SK-N-MC (cell line): Measurements from ENCODE around the gene METTL27.
"Not testable (repeated sequence)": the region's sequence is repeated elsewhere in the genome, so short reads cannot be mapped to it uniquely, and the experiment has no call there.

Experiments used
- DNase-seq: peaks from one replicate; pipeline ENCODE4 v3.0.0-alpha.2; 2011; ENCODE audit warnings: low read depth, low spot score
- H3K27ac ChIP-seq: fragments of 200-600 bp; sonication (generic); 2 replicates; pipeline ENCODE4 v1.5.1; 2016; ENCODE audit warnings: mixed run types
- H3K36me3 ChIP-seq: fragments of 200-600 bp; sonication (generic); 2 replicates; pipeline ENCODE4 v1.6.1; 2017; ENCODE audit warnings: antibody characterized with exemption, low read length, mixed read lengths; ENCODE audit not compliant: insufficient read depth
- H3K4me3 ChIP-seq: fragments of 200-600 bp; sonication (generic); 2 replicates; pipeline ENCODE4 v1.5.1; 2016
- H3K9ac ChIP-seq: fragments of 200-600 bp; sonication (generic); 2 replicates; pipeline ENCODE4 v1.8.0; 2017; ENCODE audit warnings: mixed run types, mixed read lengths; ENCODE audit not compliant: insufficient read length
- H3K9me3 ChIP-seq: fragments of 200-600 bp; sonication (generic); 2 replicates; pipeline ENCODE4 v1.6.1; 2017; ENCODE audit warnings: low read depth, mild to moderate bottlenecking, antibody characterized with exemption, low read length, moderate library complexity, mixed read lengths
- EZH2 ChIP-seq: fragments of 200-600 bp; sonication (generic); IDR thresholded peaks from one replicate; pipeline ENCODE4 v1.6.1; 2017; ENCODE audit warnings: antibody characterized with exemption
- FOXP2 ChIP-seq: optimal IDR thresholded peaks from 2 replicates; pipeline ENCODE3; 2011; ENCODE audit warnings: mild to moderate bottlenecking, moderate library complexity; ENCODE audit not compliant: insufficient read depth; ENCODE audit errors: extremely low read length, control extremely low read depth
- POLR2AphosphoS5 ChIP-seq: IDR thresholded peaks from 2 replicates; pipeline ENCODE4 v1.6.1; 2012; ENCODE audit warnings: mild to moderate bottlenecking, low read depth, low read length, borderline replicate concordance

The METTL27 gene

DNA sequence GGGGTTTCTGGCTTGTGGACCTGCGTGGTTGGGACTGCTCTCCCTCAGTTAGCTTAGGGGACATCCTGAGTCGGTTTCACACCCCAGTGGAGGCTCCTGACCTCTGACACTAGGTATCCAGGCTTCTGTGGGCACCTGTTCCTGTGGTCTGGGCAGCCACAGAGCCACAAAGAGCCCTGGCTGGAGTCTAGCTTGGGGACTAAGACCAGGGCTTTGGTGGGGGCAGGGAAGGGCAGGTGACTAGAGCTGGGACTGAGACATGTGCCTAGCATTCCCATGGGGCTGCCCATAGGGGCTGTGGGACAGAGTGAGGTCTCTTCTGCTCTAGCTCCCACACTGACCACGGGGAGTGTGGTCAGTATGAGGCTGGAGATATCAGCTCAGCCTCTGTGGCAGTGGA, 14.6 kb upstream of the METTL27 start:
- Histone ChIP-seq H3K9ac (no peak overlapping the region), H3K27ac (no peak overlapping the region), H3K4me3 (no peak overlapping the region), H3K9me3 (no peaks in the 10 kb centered on the region), H3K36me3 (no peaks in the 10 kb centered on the region)
- DNase-seq = no peak
- TF ChIP-seq POLR2AphosphoS5 (no peak), EZH2 (no peak), FOXP2 (no peak)

DNA sequence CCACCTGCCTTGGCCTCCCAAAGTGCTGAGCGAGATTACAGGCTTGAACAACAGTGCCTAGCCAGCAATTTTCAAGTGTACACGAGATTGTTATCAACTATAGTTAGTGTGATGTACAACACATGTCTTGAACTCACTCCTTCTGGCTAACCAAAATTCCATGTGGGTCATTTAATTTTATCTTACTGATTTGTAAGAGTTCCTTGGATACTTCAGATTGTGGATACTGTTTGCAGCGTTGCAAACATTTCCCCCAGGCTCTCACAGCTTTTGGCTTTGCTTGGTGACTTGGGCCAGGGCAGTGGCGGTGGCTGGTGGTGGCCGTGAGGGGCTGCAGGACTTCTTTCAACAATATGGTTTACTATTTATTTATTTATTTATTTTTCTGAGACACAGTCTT, 10.2 kb upstream of the METTL27 start:
- DNase-seq = no peak

DNA sequence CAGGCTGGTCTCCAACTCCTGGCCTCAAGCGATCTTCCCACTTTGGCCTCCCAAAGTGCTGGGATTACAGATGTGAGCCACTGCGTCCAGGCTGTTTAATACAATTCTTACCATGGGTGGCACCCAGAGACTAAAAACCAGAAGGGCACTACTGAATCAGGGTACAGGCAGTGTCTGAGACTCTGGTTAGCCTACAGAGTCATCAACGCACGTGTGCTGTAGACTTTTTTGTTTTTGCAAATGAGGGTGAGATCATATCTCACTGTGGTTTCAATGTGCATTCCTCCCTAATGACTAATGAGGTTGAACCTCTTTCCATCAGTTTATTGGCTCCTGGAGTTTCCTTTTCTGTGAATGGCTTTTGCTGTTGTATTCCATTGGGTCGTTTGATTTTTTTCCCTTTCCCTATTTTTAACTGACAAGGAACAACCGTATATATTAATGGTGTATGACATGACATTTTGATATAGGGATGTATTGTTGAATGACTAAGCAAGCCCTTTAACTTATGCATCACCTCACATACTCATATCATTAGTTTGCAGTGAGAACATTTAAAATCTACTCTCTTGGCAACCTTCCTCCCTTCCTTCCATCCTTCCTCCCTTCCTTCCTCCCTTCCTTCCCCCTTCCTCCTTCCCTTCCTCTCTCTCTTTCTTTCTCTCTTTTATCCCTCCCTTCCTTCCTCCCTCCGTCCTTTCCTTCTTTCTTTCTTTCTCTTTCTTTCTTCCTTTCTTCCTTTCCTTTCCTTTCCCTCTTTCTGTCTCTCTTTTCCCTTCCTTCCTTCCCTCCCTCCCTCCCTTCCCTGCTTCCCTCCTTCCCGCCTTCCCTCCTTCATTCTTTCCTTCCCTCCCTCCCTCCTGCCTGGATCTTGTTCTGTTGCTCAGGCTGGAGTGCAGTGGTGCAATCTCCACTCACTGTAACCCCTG, 9.4 kb upstream of the METTL27 start:
- DNase-seq = peak; percentile 34
- H3K36me3 ChIP-seq = no peaks in the 10 kb centered on the region
- TF ChIP-seq POLR2AphosphoS5 = no peak
- TF ChIP-seq FOXP2 = no peak
- no peak for TF ChIP-seq EZH2
- peak overlapping the region; percentile 70 for H3K27ac ChIP-seq
- H3K4me3 ChIP-seq = no peak overlapping the region
- no peak overlapping the region for H3K9ac ChIP-seq
- no peaks in the 10 kb centered on the region for H3K9me3 ChIP-seq

More for the DNA sequence above, 10.2 kb upstream of the METTL27 start:
- H3K4me3 ChIP-seq = no peak overlapping the region
- H3K9me3 ChIP-seq = no peaks in the 10 kb centered on the region
- H3K36me3 ChIP-seq = no peaks in the 10 kb centered on the region
- H3K27ac ChIP-seq = no peak overlapping the region
- H3K9ac ChIP-seq = no peak overlapping the region
- TF ChIP-seq POLR2AphosphoS5 = no peak
- no peak for TF ChIP-seq FOXP2
- TF ChIP-seq EZH2 = no peak

DNA sequence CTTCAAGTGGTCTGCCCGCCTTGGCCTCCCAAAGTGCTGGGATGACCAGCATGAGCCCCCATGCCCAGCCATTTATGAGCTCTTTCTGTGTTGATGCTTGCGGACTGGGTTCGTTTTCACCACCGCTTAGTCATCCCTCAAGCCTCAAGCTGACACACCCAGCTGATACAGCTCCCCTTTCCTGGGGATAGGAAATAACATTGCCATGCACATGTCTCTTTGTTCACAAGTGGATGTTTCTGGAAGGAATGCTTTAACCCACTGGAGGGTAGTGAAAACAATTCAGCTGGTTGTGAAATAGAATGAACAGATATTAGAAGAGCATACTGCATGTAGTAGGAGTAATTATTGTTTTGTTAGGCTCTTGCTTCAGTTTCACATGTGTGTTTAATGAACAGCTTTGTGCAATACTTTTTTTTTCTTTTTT, 8.5 kb upstream of the METTL27 start:
- Histone ChIP-seq H3K9ac (no peak overlapping the region), H3K9me3 (no peaks in the 10 kb centered on the region), H3K36me3 (no peaks in the 10 kb centered on the region), H3K27ac (peak overlapping the region; percentile 70), H3K4me3 (no peak overlapping the region)
- peak; percentile 42 for DNase-seq
- TF ChIP-seq FOXP2 (no peak), EZH2 (no peak), POLR2AphosphoS5 (no peak)

DNA sequence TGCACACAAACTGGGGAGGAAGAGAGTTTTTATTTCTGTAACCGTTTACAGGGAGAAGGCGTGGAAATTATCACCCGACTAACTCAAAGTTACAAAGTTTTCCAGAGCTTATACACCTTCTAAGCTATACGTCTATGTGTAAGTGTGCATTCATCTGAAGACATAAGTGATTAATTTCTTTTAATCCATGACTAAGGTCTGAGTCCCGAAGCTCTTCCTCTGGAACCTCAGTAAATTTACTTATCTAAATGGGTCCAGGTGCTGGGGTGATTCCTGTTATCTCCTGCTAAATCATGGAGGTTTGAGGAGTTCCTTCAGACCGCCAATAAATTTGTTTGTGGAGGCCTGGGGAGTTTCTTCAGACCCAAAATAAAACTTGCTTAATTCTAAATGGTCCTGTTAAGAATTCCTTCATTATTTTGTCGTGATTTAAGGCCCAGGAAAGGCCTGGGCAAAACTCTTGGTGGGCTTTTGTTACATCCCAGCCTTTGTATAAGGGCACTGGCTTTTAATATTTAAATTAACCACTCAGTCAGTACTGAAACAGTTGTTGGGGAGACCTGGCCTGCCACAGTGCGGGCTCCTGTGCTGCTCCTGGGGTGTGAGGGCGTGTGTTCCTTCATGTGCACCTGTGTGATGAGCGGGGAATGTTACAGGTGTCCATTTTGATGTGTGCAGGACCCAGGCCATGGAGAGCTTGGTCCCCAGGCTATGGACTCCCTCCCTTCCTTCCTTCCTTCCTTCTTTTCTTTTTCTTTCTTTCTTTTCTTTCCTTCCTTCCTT, 5.8 kb upstream of the METTL27 start:
- no peak for TF ChIP-seq EZH2
- TF ChIP-seq FOXP2 = no peak
- no peak for TF ChIP-seq POLR2AphosphoS5
- no peak overlapping the region for H3K9ac ChIP-seq
- H3K4me3 ChIP-seq = no peak overlapping the region
- no peaks in the 10 kb centered on the region for H3K9me3 ChIP-seq
- no peak overlapping the region for H3K27ac ChIP-seq
- H3K36me3 ChIP-seq = no peaks in the 10 kb centered on the region
- DNase-seq = no peak

DNA sequence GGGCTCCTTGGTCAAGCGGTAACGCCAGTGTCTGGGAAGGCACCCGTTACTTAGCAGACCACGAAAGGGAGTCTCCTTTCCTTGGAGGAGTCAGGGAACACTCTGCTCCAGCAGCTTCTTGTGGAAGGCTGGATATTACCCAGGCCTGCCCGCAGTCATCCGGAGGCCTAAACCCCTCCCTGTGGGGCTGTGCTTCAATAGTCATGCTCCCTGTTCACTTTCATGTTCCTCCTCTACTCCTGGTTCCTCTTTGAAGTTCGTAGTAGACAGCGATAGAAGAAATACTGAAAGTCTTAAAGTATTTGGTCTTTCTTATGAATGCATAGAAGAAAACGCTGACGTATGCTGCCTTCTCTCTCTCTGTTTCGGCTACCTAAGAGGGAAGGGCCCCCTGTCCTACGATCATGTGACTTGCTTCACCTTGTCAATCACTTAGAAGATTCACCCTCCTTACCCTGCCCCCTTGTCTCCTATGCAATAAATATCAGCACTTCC, 3.4 kb upstream of the METTL27 start:
- H3K36me3 ChIP-seq, H3K9me3 ChIP-seq: not testable (repeated sequence)

DNA sequence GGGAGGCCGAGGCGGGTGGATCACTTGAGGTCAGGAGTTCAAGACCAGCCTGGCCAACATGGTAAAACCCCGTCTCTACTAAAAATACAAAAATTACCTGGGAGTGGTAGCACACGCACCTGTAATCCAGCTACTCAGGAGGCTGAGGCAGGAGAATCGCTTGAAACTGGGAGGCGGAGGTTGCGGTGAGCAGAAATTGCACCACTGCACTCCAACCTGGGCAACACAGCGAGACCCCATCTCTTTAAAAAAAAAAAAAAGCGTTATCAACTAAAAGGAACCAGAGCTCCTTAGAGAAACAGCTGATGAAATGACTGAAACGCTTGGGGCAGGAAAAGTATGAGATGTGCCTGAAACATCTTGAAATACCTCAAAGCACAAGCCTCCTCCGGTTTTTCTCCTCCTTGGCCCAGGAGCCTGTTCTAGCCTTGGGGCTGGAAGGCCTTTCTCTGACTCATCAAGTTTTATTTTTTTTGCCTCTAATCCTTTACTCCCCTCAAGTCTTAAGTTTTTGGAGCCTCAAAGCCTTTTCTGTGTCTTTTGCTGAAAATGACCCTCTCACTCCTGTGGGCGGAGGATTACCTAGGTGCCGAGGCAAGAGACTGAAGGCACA, 2.6 kb upstream of the METTL27 start:
- no peaks in the 10 kb centered on the region for H3K9me3 ChIP-seq
- no peaks in the 10 kb centered on the region for H3K36me3 ChIP-seq
- no peak for DNase-seq
- H3K4me3 ChIP-seq = no peak overlapping the region
- no peak overlapping the region for H3K9ac ChIP-seq
- H3K27ac ChIP-seq = no peak overlapping the region
- no peak for TF ChIP-seq EZH2
- TF ChIP-seq POLR2AphosphoS5 = no peak
- no peak for TF ChIP-seq FOXP2

More for the DNA sequence above, 3.4 kb upstream of the METTL27 start:
- not testable (repeated sequence) for H3K9ac ChIP-seq, H3K27ac ChIP-seq, H3K4me3 ChIP-seq, DNase-seq

DNA sequence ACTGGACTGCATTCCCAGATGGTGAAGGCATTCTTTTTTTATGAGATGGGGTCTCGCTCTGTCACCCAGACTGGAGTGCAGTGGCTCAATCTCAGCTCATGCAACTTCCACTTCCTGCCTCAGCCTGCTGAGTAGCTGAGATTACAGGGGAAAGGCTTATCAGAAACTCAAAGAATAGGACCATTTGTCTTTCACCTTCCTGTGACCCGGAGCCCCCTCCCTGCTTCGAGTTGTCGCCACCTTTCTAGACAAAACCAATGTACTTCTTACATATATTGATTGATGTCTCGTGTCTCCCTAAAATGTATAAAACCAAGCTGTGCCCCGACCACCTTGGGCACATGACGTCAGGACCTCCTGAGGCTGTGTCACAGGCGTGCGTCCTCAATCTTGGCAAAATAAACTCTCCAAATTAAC, 1.8 kb upstream of the METTL27 start:
- TF ChIP-seq EZH2 (no peak), FOXP2 (no peak), POLR2AphosphoS5 (no peak)
- Histone ChIP-seq H3K9me3 (no peaks in the 10 kb centered on the region), H3K4me3 (no peak overlapping the region), H3K9ac (no peak overlapping the region), H3K27ac (no peak overlapping the region), H3K36me3 (no peaks in the 10 kb centered on the region)
- DNase-seq = no peak
